Body of pancreas (tissue), 4 donors: ENCODE data around the gene CCDC12.

ENCODE experiments used
- CTCF ChIP-seq, 7 experiments: fragments of 450-650 bp in 4 of 7; fragments of 200-600 bp in 3 of 7; sonication (generic) in 3 of 7; IDR thresholded peaks; one replicate each; pipeline ENCODE4 v1.5.1; 2016 to 2019; ENCODE audit warnings: antibody characterized with exemption in 7 of 7
- POLR2A ChIP-seq, 3 donors: fragments of 450-650 bp; IDR thresholded peaks; one replicate each; pipeline ENCODE4 v1.6.1; 2016; ENCODE audit warnings: antibody characterized with exemption in 3 of 3, mild to moderate bottlenecking in 2 of 3

GRCh38 chr3:46901591-46902187 is 74.9 kb downstream of the CCDC12 start:
- TF ChIP-seq CTCF (IDR thresholded peaks at IDR 0.05) (no peak), POLR2A (IDR thresholded peaks at IDR 0.05) (no peak)
